CD4-positive, CD25-positive, alpha-beta regulatory T cell (primary cell): ENCODE data around the gene HTR3D. TPM values are rescaled to one million over a fixed set of nuclear protein-coding genes. Genes with fewer than 3 reads are reported as not detected.
A peak's percentile ranks its signal among the peaks of the same experiment; 100 is the strongest.

Source experiments
- ATAC-seq, 2 donors: fragments of 150-1000 bp; cut with Tn5 transposase; one replicate each; pipeline ENCODE4 v1.10.0; 2021; ENCODE audit warnings: low read depth in 2 of 2, moderate number of reproducible peaks in 2 of 2, moderate library complexity in 1 of 2
- DNase-seq, 3 donors: peaks; one replicate each; pipeline versions ENCODE4 v3.0.0 to v3.0.0-alpha.2; 2012 to 2022; ENCODE audit warnings: mixed read lengths in 1 of 3
- H3K27ac ChIP-seq: one replicate; pipeline ENCODE4 v1.7.0; 2013; ENCODE audit warnings: mild to moderate bottlenecking, low read length; ENCODE audit not compliant: insufficient read depth, poor library complexity, severe bottlenecking
- H3K27me3 ChIP-seq: one replicate; pipeline ENCODE4 v1.7.0; 2013; ENCODE audit warnings: low read length; ENCODE audit not compliant: control insufficient read depth, insufficient read depth
- H3K36me3 ChIP-seq: one replicate; pipeline ENCODE4 v1.7.0; 2013; ENCODE audit warnings: mild to moderate bottlenecking, low read length, moderate library complexity; ENCODE audit not compliant: control insufficient read depth, insufficient read depth
- H3K4me1 ChIP-seq: 2 replicates; pipeline ENCODE4 v1.7.0; 2013; ENCODE audit warnings: mild to moderate bottlenecking, low read length; ENCODE audit not compliant: insufficient read depth, control insufficient read depth, poor library complexity, severe bottlenecking
- H3K4me3 ChIP-seq: one replicate; pipeline ENCODE4 v1.7.0; 2013; ENCODE audit warnings: low read depth, mild to moderate bottlenecking, low read length, moderate library complexity
- H3K9me3 ChIP-seq, 2 experiments: 1 replicate in 1 of 2; 2 replicates in 1 of 2; pipeline ENCODE4 v1.7.0; 2013; ENCODE audit warnings: low read length in 2 of 2, mild to moderate bottlenecking in 1 of 2, moderate library complexity in 1 of 2; ENCODE audit not compliant: control insufficient read depth in 2 of 2
- H3K27ac Mint-ChIP-seq, 3 donors: one replicate each; pipeline ENCODE4 v1.8.0; 2020 to 2022; ENCODE audit warnings: mild to moderate bottlenecking in 3 of 3, mixed read lengths in 3 of 3, moderate library complexity in 2 of 3
- H3K27me3 Mint-ChIP-seq: one replicate; pipeline ENCODE4 v1.8.0; 2022; ENCODE audit warnings: mild to moderate bottlenecking, mixed read lengths
- H3K36me3 Mint-ChIP-seq: one replicate; pipeline ENCODE4 v1.8.0; 2020; ENCODE audit warnings: mixed read lengths
- H3K4me1 Mint-ChIP-seq, 4 donors: one replicate each; pipeline ENCODE4 v1.8.0; 2020 to 2022; ENCODE audit warnings: mixed read lengths in 4 of 4, mild to moderate bottlenecking in 1 of 4
- H3K4me3 Mint-ChIP-seq, 4 donors: one replicate each; pipeline ENCODE4 v1.8.0; 2020 to 2022; ENCODE audit warnings: mild to moderate bottlenecking in 4 of 4, mixed read lengths in 4 of 4, moderate library complexity in 3 of 4
- H3K9me3 Mint-ChIP-seq, 7 donors: one replicate each; pipeline ENCODE4 v1.8.0; 2020 to 2022; ENCODE audit warnings: mixed read lengths in 7 of 7, mild to moderate bottlenecking in 3 of 7, moderate library complexity in 2 of 7
- polyA plus RNA-seq, 4 donors: library from polyadenylated mRNA; unstranded; fragments of 300-500 nt; fragmentation: Illumina TruSeq; gene quantifications; one replicate each; pipeline ENCODE4 v1.2.3, GENCODE V29; 2021
- total RNA-seq: library from RNA; stranded (reverse); gene quantifications from one replicate; pipeline ENCODE4 v1.2.3, GENCODE V29; 2022

The HTR3D gene
- total and polyA plus RNA-seq, 5 donors from 2014 or later, result not detected

DNA sequence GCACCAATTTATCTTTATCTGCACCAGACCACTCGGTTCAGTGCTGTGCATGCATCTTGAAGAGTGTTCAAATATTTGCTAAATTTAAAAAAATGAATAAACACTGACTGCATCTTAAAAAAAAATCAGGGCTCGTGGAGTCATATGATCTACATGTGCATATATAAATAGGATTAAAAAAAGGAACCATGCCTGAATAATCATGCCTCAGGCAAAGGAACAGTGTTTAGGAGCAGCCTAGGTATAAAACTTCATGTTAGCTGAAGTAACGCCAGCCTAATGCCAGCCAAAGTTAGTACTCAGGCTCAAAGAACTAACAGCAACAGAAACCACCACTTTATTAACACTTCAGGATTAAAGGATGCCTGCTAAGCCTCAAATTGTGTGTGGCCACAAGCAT lies 23.4 kb upstream of the HTR3D start:
- ATAC-seq (no peak), DNase-seq (no peak)
- H3K36me3 Mint-ChIP-seq, result peaks cover 29% of the 10 kb centered on the region
- peaks cover 0 to 16% (median 9%) of the 10 kb centered on the region in 4 donors for H3K4me1 Mint-ChIP-seq
- no peaks in the 10 kb centered on the region for H3K4me1 ChIP-seq
- H3K4me3 ChIP-seq, result no peak overlapping the region
- no peak overlapping the region for H3K27ac ChIP-seq
- no peaks in the 10 kb centered on the region for H3K27me3 ChIP-seq
- peaks cover 15% of the 10 kb centered on the region for H3K36me3 ChIP-seq
- H3K9me3 Mint-ChIP-seq, result no peaks in the 10 kb centered on the region
- H3K4me3 Mint-ChIP-seq, result no peak overlapping the region
- H3K27me3 Mint-ChIP-seq, result no peaks in the 10 kb centered on the region
- no peaks in the 10 kb centered on the region for H3K9me3 ChIP-seq
- no peak overlapping the region for H3K27ac Mint-ChIP-seq

DNA sequence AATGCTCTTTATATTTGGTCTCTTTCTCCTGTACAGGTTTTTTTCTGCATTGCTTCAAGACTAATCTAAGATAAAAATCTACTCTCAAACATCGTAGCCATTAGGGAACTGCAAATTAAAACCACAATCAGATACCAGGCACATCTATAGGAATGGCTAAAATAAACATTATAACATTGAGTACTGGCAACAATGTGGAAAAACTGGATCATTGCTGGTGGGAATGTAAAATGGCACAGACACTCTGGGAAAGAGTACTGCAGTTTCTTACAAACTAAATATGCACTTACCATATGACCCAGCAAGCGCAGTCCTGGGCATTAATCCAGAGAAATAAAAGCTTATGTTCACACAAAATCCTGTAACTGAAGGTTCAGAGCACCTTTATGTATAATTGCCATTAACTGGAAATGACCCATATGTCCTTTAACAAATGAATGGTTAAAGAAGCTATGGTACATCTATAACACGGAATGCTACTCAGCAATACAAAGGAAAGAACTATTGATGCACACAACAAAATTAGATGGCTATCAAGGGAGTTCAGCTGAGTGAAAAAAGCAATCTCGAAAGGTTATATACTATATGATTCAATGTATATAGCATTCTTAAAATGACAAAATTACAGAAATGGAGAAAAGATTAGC lies 20.2 kb upstream of the HTR3D start:
- ATAC-seq, result no peak
- Mint-ChIP-seq H3K36me3 (peaks cover 26% of the 10 kb centered on the region), H3K4me3 (no peak overlapping the region), H3K9me3 (no peaks in the 10 kb centered on the region), H3K27me3 (no peaks in the 10 kb centered on the region), H3K27ac (peak overlapping the region in 1 of 3 donors; percentile 67), H3K4me1 (peaks cover 4 to 25% (median 15%) of the 10 kb centered on the region in 4 donors)
- Histone ChIP-seq H3K4me3 (no peak overlapping the region), H3K9me3 (no peaks in the 10 kb centered on the region), H3K36me3 (peaks cover 15% of the 10 kb centered on the region), H3K4me1 (no peaks in the 10 kb centered on the region), H3K27ac (no peak overlapping the region), H3K27me3 (no peaks in the 10 kb centered on the region)
- DNase-seq, result no peak

DNA sequence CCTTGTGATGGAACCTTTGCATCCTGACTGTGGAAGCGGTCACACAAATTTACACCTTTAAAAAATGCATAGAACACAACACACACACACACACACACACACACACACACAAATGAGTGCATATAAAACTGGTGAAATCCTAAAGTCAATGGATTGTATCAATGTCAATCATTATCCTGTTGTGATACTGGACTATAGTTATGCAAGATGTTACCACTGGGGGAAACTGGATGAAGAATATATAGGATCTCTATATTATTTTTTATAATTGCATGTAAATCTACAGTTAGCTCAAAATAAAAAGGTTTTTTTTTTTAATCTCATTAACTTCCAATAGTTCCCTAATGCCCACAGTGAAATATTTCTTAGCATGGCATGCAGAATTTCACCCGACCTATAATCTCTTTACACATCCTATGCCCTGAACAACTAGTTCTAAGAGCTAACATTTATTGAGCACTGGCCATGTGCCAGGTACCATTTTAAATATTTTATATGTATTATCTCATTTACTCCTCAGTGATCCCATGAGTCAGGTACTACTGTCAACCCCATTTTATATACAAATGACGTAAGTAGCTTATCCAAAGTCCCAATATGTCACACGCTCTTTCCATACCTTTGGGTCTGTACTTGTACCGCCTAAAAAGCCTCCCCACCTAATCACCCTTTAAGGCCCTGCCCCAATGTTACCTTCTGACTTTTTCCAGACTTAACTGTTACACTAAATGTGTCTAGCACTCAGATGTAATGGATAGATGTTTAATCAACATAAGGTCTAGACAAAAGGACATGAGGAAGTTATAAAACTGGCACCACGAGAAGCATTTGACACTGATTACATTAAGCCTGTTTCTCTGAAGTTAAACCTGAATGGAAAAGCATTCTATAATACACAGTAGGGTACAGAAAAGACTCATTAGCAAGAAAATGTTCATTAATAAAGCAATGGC lies 19.3 kb upstream of the HTR3D start:
- H3K4me1 Mint-ChIP-seq, result peaks cover 4 to 26% (median 17%) of the 10 kb centered on the region in 4 donors
- Histone ChIP-seq H3K4me3 (no peak overlapping the region), H3K36me3 (peaks cover 15% of the 10 kb centered on the region), H3K27ac (no peak overlapping the region), H3K9me3 (no peaks in the 10 kb centered on the region), H3K4me1 (peaks cover 8% of the 10 kb centered on the region), H3K27me3 (no peaks in the 10 kb centered on the region)
- no peaks in the 10 kb centered on the region for H3K27me3 Mint-ChIP-seq
- ATAC-seq, result no peak
- peak overlapping the region in 2 of 3 donors; percentile 67 to 79 for H3K27ac Mint-ChIP-seq
- peaks cover 26% of the 10 kb centered on the region for H3K36me3 Mint-ChIP-seq
- no peak for DNase-seq
- no peaks in the 10 kb centered on the region for H3K9me3 Mint-ChIP-seq
- no peak overlapping the region for H3K4me3 Mint-ChIP-seq

DNA sequence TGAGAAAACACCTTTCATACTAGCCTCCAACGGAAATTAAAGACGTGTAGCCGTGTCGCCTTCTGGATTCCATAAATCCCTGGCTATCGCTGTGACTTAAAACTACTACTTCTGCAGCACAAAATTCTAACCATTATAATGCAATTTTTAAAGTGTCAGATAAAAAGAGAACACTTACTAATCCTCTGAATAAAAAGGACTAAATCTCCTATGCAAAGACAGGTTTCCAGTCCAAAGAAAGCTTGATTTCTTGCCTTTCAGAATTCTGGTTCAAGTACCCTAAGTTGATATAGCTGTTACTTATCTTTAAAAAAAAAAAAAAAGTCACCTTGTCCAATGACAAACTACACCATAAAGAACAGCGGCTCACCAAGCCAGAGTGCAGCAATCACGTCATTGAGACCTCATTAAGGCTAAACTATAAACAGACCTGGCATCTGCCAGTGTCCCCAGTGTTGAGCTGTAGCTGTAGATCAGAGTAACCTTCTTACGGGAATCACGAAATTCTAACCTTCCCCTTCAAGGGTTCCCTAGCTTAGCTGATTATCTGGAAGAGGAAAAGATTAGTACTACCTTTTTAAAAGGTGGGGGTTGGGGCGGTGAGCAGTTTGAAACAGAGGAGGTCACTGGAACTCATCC lies 16.0 kb upstream of the HTR3D start:
- DNase-seq, result no peak
- H3K36me3 ChIP-seq, result peaks cover 7% of the 10 kb centered on the region
- Mint-ChIP-seq H3K9me3 (peaks cover 0 to 1% (median 0%) of the 10 kb centered on the region in 7 donors), H3K4me1 (peaks cover 4 to 32% (median 24%) of the 10 kb centered on the region in 4 donors), H3K4me3 (peak overlapping the region; percentile 53 to 100 (median 97)), H3K36me3 (peaks cover 18% of the 10 kb centered on the region), H3K27ac (no peak overlapping the region), H3K27me3 (peaks cover 22% of the 10 kb centered on the region)
- peaks cover 16% of the 10 kb centered on the region for H3K4me1 ChIP-seq
- no peak overlapping the region for H3K4me3 ChIP-seq
- peaks cover 3% of the 10 kb centered on the region for H3K27me3 ChIP-seq
- ATAC-seq, result no peak
- no peaks in the 10 kb centered on the region for H3K9me3 ChIP-seq
- no peak overlapping the region for H3K27ac ChIP-seq

DNA sequence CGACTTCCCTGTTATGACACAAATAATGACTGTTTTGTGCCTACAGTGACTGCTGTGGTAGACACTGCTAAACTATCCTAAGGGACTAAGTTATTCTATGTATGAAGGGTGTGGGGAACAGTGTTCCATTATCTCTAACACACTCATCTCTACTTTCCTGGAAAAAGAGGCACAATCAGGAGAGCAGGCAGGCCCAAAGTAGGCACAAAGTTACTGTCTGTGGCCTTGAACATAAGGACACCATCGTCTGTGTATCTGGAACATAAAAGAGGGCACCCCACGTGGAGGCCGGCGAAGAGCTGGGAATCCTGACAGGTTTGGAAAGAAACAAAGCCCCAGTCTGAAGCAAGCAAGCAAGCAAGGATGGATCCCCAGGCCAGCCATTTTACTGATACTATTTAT lies 15.4 kb upstream of the HTR3D start:
- ATAC-seq (no peak), DNase-seq (no peak)
- Histone ChIP-seq H3K4me3 (peak overlapping the region; percentile 72), H3K9me3 (no peaks in the 10 kb centered on the region), H3K27me3 (peaks cover 3% of the 10 kb centered on the region), H3K4me1 (peaks cover 16% of the 10 kb centered on the region), H3K27ac (no peak overlapping the region), H3K36me3 (peaks cover 7% of the 10 kb centered on the region)
- H3K36me3 Mint-ChIP-seq, result peaks cover 11% of the 10 kb centered on the region
- H3K27me3 Mint-ChIP-seq, result peaks cover 27% of the 10 kb centered on the region
- H3K9me3 Mint-ChIP-seq, result peaks cover 0 to 2% (median 0%) of the 10 kb centered on the region in 7 donors
- peak overlapping the region in 3 of 4 donors; percentile 94 to 100 (median 100) for H3K4me3 Mint-ChIP-seq
- peaks cover 4 to 32% (median 23%) of the 10 kb centered on the region in 4 donors for H3K4me1 Mint-ChIP-seq
- no peak overlapping the region for H3K27ac Mint-ChIP-seq

DNA sequence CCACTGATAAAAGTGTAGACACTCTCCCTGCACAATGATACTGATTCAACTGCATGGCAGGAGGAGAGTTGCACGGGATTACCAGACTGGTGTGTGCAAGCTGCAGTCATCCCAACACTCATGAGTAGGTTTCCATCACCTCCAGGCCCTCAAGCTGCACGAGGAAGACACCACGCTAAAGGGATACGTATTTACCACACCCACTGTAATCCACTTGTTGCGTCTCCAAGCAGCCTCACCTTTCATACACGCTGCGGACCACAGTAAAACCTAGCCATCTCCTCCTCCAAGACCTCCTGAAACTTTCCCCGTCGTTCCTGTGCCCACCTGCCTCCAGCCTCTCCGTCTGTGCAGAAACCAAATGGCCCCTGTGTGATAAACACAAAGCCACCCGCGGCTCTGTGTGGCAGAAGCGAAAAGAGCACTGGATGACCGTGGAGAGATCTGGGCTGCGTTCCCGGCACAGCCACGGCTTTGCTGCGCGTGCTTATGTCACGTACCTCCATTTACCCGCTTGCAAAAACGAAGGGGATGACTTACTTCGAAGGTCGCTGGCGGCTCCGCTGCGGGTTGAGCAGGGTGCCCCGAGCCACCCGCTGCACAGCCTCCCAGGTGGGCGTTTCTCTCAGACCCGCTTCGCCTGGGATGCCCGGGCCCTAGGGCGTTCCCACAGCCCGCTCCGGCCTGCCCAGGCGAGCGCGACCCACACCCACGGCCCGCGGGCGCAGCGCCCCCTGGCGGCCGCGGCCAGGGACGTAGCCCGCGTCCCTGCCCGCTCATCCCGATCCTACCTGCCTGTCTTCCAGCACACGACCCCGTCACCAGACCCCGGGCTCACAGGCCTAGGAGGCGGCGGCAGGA lies 14.5 kb upstream of the HTR3D start:
- H3K4me3 Mint-ChIP-seq, result peak overlapping the region; percentile 100
- H3K36me3 Mint-ChIP-seq, result peaks cover 10% of the 10 kb centered on the region
- H3K4me1 Mint-ChIP-seq, result peaks cover 4 to 32% (median 23%) of the 10 kb centered on the region in 4 donors
- ATAC-seq, result peak; percentile 56 to 64
- Histone ChIP-seq H3K27me3 (peaks cover 3% of the 10 kb centered on the region), H3K4me1 (peaks cover 16% of the 10 kb centered on the region), H3K36me3 (peaks cover under 1% of the 10 kb centered on the region), H3K27ac (peak overlapping the region; percentile 33), H3K4me3 (peak overlapping the region; percentile 72), H3K9me3 (no peaks in the 10 kb centered on the region)
- DNase-seq, result peak in 2 of 3 donors; percentile 47 to 65
- H3K27me3 Mint-ChIP-seq, result peaks cover 27% of the 10 kb centered on the region
- peak overlapping the region; percentile 93 to 96 (median 94) for H3K27ac Mint-ChIP-seq
- H3K9me3 Mint-ChIP-seq, result peaks cover 0 to 4% (median 0%) of the 10 kb centered on the region in 7 donors
